Endothelial cell of umbilical vein (primary cell): Measurements from ENCODE around the gene C20orf202.

Experiments
- EZH2 ChIP-seq: IDR thresholded peaks from 2 replicates; pipeline ENCODE4 v1.6.1; 2012; ENCODE audit warnings: borderline replicate concordance, low read depth, mild to moderate bottlenecking, moderate library complexity, low read length, inconsistent platforms; ENCODE audit not compliant: severe bottlenecking
- GATA2 ChIP-seq: IDR thresholded peaks from 2 replicates; pipeline ENCODE4 v1.7.0; 2011; ENCODE audit warnings: low read depth, mild to moderate bottlenecking, moderate library complexity, mixed read lengths, low read length; ENCODE audit not compliant: insufficient read length, insufficient read depth
- POLR2A ChIP-seq: IDR thresholded peaks from 2 replicates; pipeline ENCODE4 v1.6.1; 2012; ENCODE audit warnings: low read depth, mild to moderate bottlenecking, control low read depth, low read length
- POLR2AphosphoS5 ChIP-seq: IDR thresholded peaks from 2 replicates; pipeline ENCODE4 v1.6.1; 2012; ENCODE audit warnings: low read depth, mild to moderate bottlenecking, control low read depth, low read length, moderate library complexity; ENCODE audit not compliant: insufficient read depth
- TF ChIP-seq, protein P1 (sequence below), 2 donors: IDR thresholded peaks; 1 replicate in 1 of 2; 2 replicates in 1 of 2; pipeline ENCODE4 v1.5.1; 2011; ENCODE audit warnings: low read length in 2 of 2, mild to moderate bottlenecking in 2 of 2, moderate library complexity in 2 of 2, control low read depth in 1 of 2, inconsistent platforms in 1 of 2, low read depth in 1 of 2; ENCODE audit not compliant: insufficient read depth in 1 of 2; ENCODE audit errors: extremely low read depth in 1 of 2
- TF ChIP-seq, protein P2 (sequence below): IDR thresholded peaks from 2 replicates; pipeline ENCODE4 v1.6.1; 2011; ENCODE audit not compliant: insufficient read depth, insufficient read length

DNA sequence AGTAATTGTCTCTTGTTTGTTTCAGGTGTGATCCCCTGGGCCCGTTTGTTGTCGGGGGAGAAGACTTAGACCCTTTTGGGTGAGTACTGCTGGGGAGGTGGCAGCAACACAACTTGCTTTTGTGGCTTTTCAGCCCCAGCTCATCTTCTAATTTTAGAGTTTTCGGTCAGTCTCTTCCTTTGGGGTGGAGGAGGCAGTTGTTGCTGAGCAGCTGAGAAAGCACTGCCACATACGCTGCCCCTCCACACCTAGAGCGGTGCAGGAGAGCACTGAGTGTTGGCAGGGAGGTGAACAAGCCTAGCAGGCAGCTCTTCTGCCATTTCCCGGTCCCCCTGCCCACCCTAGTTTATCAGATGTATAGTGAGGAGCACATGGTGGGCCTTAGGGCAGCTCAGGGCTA lies 40.1 kb upstream of the C20orf202 start:
- TF ChIP-seq POLR2A (no peak), EZH2 (no peak), GATA2 (no peak), POLR2AphosphoS5 (no peak)
- TF ChIP-seq, protein P1, sequence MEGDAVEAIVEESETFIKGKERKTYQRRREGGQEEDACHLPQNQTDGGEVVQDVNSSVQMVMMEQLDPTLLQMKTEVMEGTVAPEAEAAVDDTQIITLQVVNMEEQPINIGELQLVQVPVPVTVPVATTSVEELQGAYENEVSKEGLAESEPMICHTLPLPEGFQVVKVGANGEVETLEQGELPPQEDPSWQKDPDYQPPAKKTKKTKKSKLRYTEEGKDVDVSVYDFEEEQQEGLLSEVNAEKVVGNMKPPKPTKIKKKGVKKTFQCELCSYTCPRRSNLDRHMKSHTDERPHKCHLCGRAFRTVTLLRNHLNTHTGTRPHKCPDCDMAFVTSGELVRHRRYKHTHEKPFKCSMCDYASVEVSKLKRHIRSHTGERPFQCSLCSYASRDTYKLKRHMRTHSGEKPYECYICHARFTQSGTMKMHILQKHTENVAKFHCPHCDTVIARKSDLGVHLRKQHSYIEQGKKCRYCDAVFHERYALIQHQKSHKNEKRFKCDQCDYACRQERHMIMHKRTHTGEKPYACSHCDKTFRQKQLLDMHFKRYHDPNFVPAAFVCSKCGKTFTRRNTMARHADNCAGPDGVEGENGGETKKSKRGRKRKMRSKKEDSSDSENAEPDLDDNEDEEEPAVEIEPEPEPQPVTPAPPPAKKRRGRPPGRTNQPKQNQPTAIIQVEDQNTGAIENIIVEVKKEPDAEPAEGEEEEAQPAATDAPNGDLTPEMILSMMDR (IDR thresholded peaks at IDR 0.05; ENCODE audit: extremely low read depth in 1 of 2, insufficient read depth in 1 of 2, low read depth in 1 of 2, low read length in 2 of 2) = no peak
- TF ChIP-seq, protein P2, sequence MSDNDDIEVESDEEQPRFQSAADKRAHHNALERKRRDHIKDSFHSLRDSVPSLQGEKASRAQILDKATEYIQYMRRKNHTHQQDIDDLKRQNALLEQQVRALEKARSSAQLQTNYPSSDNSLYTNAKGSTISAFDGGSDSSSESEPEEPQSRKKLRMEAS = no peak
